ENCODE results near the gene EIF4G3.

EIF4G3 gene

GRCh38 chr1:20987831-20988825 is 188.6 kb downstream of the EIF4G3 start:
- no peak for DNase-seq

GRCh38 chr1:20983297-20983889 is 193.3 kb downstream of the EIF4G3 start:
- no peak for DNase-seq

- no peak for DNase-seq
Measured at GRCh38 chr1:20982316-20982715, 194.4 kb downstream of the EIF4G3 start.

- DNase-seq, result no peak
Measured at GRCh38 chr1:20981915-20982314, 194.8 kb downstream of the EIF4G3 start.

GRCh38 chr1:20980051-20980450 is 196.6 kb downstream of the EIF4G3 start:
- no peak for DNase-seq

GRCh38 chr1:20978413-20978812 is 198.3 kb downstream of the EIF4G3 start:
- DNase-seq, result no peak

GRCh38 chr1:20975668-20976067 is 201.0 kb downstream of the EIF4G3 start:
- no peak for DNase-seq

GRCh38 chr1:20974951-20975350 is 201.7 kb downstream of the EIF4G3 start:
- no peak for DNase-seq

- DNase-seq, result no peak
Measured at GRCh38 chr1:20974069-20974468, 202.6 kb downstream of the EIF4G3 start.

GRCh38 chr1:20972855-20973254 is 203.8 kb downstream of the EIF4G3 start:
- DNase-seq, result no peak

GRCh38 chr1:20964540-20965484 is 211.9 kb downstream of the EIF4G3 start:
- DNase-seq, result no peak

- no peak for DNase-seq
Measured at GRCh38 chr1:20962576-20963258, 214.0 kb downstream of the EIF4G3 start.

GRCh38 chr1:20958430-20958829 is 218.3 kb downstream of the EIF4G3 start:
- DNase-seq, result no peak

GRCh38 chr1:20956272-20956671 is 220.4 kb downstream of the EIF4G3 start:
- DNase-seq, result no peak

GRCh38 chr1:20950679-20951078 is 226.0 kb downstream of the EIF4G3 start:
- no peak for DNase-seq

- no peak for DNase-seq
Measured at GRCh38 chr1:20949871-20950590, 226.7 kb downstream of the EIF4G3 start.

- DNase-seq, result no peak
Measured at GRCh38 chr1:20948101-20948500, 228.6 kb downstream of the EIF4G3 start.

GRCh38 chr1:20947409-20947808 is 229.3 kb downstream of the EIF4G3 start:
- DNase-seq, result no peak

- no peak for DNase-seq
Measured at GRCh38 chr1:20936621-20937020, 240.1 kb downstream of the EIF4G3 start.

GRCh38 chr1:20936216-20936615 is 240.5 kb downstream of the EIF4G3 start:
- no peak for DNase-seq

GRCh38 chr1:20935717-20936116 is 241.0 kb downstream of the EIF4G3 start:
- DNase-seq, result no peak
